GDM1 (cell line): ENCODE measurements around the gene NEK6.

ENCODE experiments used
- DNase-seq: peaks from one replicate; lab custom pipeline; 2025; lab: John Stamatoyannopoulos, UW

Gene NEK6

DNA sequence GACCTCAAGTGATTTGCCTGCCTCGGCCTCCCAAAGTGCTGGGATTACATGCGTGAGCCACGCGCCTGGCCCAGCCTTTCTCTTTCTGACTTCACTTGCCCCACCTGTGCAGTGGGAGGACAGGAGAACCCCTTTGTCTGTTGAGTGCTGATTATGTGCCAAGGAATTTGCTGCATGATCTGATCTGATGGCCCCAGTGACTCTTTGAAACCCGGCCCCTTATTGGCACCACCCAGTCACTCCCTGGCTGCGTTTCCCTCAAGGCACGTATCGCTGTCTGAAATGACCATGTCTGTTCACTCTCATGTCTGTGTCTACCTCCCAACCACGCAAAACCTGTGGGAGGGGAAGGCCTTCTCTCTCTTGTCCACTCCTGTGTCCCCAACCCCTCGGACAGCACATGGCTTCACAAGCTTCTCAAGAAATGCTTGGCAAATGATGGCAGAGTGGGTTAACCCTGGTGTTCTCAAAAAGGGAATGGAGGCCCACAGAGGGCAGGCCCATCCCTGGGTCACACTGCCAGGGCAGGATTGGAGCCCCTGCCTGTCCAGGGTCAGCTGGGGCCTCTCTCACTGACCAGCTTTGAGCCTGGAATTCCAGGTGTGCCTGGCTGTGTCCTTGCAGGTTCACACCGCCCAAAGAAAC lies 21.9 kb downstream of the NEK6 start:
- DNase-seq: no peak

DNA sequence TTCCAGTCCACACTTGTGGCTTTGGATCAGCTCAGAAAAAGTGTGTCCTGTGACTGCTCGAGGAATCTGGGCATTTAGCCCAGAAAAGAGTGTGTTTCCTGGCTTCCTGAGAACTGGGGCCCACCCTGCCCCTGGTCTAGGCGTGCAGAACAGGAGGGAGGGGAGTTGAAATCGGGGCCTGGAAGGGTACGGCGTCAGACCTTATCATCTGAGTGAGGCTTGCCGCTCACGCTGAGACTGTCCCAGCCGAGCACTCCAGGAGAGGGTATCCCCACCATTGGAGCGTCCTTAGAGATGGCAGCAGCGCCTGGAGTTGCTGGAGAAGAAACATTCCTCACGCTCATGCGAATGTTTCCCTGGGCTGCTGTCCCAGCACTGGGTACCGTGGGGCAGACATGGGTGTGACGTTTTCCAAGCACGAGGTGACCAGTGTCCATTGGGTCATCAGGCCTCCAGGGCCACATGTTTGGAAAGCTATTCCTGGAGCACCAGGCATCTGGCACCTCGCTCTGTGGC lies 22.5 kb downstream of the NEK6 start:
- DNase-seq: no peak

DNA sequence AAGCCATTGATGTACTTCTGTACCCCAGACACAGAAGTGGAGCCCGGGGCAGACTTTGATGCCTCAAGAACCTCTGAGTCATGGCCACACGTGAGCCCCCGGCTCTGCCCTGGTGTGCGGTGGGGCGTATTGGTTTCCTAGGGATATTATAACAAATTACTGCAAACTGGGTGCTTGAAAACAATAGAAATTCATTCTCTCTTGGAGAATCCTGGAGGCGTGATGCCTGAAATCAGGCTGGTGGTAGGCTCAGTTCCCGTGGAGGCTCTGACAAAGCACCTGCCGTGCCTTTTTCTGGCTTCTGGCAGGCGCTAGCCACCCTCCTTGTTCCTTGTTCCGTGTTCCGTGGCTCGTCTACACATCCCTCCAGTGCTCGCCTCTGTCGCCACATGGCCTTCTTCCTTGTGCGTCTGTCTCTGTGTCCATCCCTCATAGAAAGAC lies 24.2 kb downstream of the NEK6 start:
- no peak for DNase-seq

DNA sequence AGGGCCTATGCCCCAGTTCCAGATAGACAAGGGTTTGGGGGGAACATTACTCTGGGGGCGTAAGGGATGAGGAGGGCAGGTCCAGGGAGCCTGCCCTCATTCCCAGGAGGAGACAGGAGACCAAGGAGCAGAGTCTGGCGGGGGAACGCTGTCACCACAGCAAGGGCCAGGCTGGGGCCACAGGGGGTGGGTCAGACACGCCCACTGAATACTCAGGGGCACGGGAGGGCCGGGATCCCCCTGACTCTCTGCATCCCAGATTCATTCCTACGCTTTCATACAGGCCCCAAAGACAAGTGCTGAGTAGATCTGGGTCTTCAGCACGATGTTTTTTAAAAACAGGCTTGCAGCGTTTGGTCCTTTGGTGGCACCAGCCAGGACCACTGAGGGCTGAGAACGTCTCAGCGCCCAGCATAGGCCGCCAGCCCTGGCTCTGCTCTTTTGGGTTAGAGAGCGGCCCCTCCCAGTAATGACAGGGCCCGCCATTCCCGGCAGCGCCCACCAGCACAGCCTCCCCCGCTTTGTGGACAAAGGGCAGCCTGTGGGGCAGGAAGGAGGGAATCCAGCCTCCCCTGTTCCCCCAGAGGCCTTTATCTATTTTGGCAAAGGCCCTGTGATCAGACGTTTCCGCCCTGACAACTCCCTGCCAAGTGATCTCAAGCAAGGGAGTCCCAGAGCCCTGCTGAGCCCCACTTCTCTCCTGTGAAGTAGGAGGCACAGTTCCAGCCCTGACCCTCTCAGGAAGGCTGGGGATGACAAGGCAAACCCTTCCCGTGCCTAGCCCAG lies 24.9 kb downstream of the NEK6 start:
- no peak for DNase-seq

DNA sequence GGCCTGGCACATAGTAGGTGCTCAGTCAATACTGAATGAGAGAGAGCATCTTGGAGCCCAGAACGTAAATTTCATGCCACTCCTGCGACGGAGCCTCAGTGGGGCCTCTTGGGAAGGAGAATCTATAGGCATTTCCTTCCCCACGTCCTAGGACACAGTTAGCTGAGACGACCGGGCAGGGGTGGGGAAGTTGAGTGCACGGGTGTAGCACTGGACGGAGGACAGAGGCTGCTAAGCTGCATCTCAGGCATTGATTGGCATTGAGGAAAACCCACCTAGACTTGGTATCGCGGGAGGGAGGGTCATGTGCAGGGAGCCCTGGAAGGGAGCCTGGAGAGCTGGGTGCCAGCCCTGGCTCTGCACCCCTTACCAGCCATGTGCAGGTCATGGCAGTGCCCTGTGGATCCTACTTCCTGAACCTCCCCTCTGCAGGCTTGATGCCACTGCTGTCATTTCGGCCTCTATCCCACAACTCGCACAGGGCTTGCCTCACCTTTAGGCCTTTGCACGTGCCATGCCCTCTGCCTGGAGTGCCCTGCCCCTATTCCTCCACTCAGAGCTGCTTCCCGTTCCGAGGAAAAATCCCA lies 25.6 kb downstream of the NEK6 start:
- DNase-seq: no peak

DNA sequence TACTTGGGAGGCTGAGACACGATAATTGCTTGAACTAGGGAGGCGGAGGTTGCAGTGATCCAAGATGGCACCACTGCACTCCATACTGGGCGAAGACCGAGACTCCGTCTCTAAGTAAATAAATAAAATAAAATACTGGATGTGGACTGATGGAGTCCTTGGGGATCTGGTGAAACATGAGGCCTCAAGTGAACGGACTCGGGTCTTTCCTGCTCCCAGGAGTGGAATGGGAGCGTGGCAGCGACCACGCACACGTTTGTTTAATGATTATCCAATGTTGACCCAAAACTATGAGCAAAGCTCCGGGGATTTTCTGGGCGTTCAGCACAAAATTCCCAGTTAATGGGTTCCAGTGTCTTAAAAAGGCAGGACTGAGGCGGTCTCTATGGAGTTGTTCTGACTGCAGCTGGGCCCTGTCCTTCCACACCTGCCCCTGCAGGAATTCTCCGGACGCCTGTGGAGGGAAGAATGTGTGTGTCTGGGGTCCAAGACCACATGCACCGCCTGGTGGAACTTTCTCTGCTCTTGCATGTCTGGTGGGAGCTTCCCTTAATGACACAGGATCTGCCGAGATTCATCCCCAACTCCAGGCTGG lies 26.6 kb downstream of the NEK6 start:
- DNase-seq: no peak

DNA sequence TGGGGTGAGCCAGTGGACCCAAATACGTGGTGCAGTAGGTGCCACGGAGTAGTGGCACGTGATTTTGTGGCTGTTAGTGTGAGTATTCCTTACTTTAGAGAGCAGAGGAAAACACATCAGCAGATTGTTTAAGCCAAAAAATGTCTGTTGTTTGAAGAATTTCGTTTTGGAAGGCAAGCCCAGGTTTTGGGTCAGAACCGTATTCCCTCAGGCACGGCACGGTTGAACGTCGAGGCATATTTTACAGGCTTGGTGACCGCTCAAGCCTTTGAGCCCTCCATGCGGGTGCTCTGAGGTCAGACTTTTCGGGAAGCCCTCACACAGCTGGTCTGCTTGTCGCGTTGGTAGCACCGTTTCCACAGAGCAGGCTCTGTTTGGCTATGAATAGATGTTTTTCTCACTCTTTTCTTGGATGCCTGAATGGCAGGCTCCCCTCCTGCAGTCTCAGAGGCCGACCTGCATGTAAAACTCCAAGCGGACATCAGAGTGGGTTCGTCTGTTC lies 27.2 kb downstream of the NEK6 start:
- no peak for DNase-seq

DNA sequence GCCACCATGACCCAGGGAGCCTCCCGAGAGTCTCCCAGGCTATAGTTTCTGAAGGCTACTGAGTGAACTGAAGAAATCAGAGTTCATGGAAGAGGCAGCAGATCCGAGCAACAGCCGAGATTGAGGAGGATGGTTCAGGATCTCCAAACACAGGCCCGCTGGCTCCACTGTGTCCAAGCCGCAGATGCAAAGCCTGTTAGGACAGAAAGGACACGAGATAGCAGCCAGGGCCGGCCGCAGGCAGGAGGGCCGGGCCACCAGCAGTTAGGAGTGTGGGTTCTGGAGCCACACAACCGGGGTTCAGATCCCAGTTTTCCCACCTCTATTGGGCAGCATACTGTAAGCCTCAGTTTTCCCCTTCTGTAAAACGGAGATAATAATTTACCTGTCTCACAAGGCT lies 27.7 kb downstream of the NEK6 start:
- DNase-seq: no peak

DNA sequence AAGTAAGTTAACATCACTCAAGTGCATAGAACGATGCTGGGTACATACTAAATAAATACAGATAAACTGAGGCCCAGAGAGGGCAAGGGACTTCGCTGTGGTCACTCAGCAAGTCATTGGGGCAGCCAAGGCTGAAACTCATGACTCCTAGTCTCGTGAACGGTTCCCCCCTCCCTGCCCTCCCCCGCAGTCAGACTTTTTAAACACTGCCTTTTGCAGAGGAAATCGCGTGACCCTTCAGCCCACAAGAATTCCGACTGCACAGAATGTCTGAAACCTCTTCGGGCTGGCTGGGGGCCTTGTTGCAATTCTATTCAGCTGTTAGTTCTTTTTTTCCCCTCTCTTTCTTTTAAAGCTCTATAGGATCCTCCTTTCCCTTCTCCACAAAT lies 28.1 kb downstream of the NEK6 start:
- DNase-seq: peak; percentile 30

DNA sequence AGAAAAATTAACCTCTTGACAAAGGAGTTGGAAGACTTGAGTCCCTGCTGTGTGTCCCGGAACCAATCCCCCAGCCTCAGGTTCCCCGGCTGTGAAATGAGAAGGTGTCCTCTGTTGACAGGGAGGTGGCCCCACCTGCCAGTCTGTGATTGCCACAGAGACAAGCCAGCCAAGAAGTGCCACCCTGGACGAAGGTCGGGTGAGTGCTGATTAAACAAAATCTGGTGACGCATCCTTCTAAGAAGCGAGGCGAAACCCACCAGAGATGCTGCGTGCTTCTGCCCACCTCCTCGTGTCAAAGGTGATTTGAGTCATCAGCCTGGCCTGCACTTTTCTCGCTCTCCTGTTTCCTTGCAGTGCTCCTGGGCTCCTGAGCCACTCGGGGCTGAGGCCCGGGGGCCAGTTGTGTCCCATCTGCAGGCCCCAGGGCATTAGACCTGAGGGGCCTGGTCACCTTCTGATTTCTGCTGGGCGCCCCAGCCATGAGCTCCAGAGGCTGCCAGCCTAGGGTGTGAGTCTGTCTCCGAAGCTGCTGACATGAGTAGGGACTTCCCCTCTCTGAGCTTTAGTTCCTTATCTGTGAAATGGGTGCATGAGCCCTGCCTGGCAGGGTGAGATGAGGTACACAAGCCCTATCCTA lies 28.7 kb downstream of the NEK6 start:
- no peak for DNase-seq

DNA sequence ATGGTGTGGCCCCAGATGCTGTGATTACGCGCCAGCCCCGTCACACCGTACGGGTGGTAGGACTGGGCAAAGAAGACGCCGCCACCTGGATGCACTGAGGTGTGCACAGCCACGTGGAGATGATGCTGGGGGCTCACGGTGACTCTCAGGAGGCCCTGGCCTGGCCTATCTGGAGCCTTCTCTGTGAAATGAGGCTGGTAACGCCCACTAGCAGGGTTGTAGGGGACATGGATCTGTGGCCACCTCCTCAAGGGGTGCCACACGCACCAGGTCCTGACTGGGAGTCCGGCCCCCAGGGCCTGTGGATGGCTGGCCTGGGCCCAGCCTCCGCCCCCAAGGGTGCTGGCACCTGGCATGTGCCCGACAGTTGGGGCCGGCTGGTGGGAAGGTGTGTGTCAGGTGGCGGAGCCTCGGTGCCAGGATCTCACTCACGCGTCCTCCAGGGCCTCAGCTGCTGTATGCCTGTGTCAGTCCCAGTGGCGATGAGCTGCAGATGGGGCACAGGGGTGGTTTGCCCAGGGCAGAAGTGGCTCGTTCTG lies 32.4 kb downstream of the NEK6 start:
- DNase-seq: no peak

DNA sequence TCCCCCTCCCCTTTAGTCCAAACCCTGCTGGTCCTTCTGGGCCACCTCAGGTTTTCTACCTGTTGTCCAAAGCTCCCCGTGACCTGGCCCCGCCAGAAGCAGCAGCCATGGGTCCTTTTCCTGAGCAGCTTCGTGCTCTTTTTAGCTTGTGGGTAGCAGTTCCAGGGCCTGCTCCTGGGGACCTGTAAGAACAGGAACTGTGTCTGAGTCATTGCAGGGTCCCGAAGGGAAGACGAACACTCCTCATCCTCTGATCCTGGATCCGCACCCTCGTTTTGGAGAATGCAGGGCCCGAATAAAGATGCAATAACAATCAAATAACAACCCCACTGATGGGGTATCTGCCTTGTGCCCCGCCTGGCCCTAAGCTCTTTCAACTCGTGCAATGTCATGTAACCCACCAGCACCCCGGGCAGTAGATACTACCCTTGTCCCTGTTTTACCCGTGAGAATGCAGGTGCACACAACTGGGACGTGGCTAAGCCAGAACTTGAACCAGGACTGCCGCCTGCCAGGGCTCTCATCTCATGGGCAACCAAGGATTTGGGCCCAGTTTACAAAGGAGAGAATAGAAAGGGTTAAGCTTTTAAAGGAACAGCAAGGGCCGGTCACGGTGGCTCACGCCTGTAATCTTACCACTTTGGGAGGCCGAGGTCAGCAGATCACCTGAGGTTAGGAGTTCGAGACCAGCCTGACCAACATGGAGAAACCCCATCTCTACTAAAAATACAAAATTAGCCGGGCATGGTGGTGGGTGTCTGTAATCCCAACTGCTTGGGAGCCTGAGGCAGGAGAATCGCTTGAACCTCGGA lies 33.2 kb downstream of the NEK6 start:
- DNase-seq: no peak

DNA sequence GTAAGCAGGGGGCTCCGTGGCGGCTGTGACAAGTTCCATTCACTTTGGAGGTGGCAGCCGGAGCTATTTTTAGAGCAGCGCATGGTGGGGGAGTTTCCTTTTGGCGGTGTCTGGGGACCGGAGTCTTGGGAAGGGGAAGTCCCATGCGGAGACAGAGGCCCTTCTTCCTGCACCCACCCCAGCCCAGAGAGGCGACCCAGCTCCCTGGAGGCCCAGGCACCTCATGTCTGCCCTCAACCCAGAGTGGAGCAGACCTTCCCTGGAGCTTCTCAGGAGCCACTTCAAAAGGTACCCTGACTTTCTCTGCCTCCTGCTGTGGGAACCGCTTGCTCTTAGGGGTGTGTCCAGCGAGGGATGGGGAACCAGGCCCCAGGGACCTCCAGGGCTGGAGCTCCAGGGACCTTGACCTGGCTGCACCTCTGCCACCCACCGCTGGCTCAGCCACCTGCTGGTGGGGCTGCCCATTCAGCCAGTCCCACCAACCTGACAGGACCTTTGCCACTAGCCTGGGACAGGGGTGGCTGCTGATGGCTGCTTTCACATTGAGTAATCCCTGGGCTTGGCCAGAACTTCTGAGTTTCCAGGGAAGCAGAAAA lies 34.1 kb downstream of the NEK6 start:
- DNase-seq: peak; percentile 69

DNA sequence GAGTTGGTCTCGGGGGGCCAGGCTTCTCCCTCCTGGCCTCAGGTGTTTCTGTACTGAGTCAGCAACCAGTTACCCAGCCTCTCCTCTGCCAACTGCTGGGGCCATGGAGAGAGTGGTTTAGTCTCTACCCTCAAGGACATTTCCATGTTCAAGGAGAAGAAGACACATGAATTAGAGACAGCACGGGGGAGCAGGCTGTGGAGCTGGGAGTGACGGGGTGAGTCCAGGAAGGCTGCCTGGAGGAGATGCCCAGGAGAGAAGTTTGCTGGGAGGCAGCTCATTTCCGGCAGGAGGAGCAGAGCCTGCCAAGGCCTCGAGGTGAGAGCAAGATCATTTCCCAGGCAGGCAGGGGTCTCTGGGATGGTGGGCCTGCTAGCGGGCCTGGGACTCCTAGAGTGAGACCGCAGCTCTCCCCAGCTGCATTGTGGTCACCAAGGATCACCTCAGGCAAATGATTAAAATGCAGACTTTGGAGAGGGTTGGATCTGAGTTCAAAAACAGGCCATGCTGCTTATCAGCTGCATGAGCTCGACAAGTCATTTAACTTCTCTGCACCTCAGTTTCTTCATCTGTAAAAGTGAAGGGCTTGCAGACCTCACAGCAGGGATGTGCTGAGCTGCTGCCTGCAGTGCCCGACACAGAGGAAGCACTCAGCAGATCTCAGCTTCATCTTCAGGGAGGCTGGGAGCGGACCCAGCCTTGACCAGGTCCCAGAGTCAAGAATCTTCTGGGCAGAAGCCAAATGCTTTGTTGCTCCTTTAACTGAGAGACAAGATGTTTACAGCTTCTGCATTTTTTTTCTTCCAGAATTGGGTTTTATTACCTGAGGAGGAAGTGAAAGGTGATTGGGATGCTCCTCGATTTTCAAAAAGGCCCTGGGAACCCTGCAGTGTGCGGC lies 35.2 kb downstream of the NEK6 start:
- DNase-seq: no peak

DNA sequence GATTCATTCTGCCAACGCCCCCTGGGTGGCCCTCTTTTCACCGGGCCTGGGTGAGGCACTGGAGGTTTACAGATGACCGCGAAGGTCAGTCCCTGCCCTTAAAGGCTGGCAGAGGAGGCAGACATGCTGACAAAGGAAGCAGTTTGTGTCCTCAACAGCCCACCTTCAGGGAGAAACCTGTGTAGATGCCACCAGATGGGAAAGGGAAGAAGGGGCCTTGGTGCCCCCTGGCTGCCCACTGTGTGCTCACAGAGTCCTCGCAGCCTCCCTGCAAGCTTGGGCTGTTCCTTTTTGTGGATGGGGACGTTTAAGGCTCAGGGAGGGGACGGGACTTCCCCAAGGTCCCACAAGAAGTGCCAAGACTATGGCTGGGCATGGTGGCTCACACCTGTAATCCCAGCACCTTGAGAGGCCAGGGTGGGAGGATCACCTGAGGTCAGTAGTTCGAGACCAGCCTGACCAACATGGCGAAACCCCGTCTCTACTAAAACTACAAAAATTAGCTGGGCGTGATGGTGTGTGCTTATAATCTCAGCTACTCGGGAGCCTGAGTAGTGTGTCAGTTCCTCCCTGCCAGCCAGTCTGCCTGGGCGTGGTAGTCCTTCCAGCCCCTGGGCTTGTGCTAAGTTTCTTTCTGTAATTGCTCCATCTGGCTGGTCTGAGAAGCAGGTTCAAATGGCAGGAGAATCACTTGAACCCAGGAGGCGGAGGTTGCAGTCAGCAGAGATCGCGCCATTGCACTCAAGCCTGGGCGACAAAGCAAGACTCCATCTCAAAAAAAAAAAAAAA lies 36.2 kb downstream of the NEK6 start:
- DNase-seq: no peak

DNA sequence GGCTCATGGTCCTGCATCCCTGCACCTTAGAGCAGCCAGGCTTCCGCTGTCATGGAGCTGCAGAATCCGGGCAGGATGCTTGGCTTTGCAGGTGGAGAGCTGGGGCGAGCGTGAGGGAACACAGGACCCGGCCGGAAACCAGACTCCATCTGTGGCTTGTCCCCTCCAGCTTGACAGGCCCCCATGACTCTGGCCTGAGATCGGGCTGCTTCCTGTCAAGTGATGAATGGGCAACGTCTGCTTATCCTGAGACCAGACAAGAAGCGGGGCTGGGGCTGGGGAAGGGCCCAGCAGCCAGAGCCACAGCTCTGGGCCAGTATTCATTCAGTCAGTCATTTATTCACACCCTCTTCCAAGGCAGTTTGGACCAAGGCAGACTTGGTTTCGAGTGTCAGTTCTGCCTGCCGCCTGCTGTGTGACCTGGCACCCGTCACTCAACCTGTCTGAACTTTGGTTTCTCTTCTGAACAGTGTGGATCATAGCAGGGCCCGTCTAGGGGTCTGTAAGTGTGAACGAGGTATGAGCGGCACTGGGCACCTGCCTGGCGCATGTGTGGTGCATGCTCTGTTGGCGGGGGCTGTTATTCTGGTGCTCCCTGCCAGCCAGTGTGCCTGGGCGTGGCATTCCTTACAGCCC lies 37.5 kb downstream of the NEK6 start:
- DNase-seq: peak; percentile 89

DNA sequence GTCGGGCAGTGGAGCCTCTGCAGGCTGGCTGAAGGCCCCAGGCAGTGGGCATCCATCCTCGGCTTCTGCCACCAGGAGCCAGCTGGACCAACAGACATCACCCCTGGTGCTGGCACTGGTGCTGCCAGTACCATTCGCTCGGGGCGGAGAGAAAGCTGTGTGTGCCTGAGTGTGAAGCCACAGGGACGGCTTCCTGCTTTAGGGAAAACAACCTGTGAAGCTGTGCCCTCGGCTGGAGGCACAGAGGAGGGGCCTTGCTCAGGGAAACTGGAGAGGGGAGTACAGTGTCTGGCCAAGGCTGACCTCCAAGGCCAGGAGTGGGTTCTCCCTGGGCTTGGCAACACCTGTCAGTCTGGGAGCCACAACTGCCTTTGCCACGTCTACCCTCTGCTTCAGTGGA lies 38.3 kb downstream of the NEK6 start:
- DNase-seq: no peak
